GM12865 (cell line): ENCODE measurements around the gene MECP2.

Experiments used
- DNase-seq: peaks from one replicate; pipeline ENCODE4 v3.0.0; 2010; ENCODE audit warnings: low read depth
- H3K4me3 ChIP-seq: 2 replicates; pipeline ENCODE4 v1.5.1; 2011; ENCODE audit warnings: mild to moderate bottlenecking, low read depth, low read length, control low read depth
- TF ChIP-seq, protein P1 (sequence below): IDR thresholded peaks from 2 replicates; pipeline ENCODE4 v1.5.1; 2011; ENCODE audit warnings: low read length, control low read depth, low read depth, inconsistent platforms; ENCODE audit not compliant: insufficient read depth; ENCODE audit errors: missing control alignments

MECP2 gene

DNA sequence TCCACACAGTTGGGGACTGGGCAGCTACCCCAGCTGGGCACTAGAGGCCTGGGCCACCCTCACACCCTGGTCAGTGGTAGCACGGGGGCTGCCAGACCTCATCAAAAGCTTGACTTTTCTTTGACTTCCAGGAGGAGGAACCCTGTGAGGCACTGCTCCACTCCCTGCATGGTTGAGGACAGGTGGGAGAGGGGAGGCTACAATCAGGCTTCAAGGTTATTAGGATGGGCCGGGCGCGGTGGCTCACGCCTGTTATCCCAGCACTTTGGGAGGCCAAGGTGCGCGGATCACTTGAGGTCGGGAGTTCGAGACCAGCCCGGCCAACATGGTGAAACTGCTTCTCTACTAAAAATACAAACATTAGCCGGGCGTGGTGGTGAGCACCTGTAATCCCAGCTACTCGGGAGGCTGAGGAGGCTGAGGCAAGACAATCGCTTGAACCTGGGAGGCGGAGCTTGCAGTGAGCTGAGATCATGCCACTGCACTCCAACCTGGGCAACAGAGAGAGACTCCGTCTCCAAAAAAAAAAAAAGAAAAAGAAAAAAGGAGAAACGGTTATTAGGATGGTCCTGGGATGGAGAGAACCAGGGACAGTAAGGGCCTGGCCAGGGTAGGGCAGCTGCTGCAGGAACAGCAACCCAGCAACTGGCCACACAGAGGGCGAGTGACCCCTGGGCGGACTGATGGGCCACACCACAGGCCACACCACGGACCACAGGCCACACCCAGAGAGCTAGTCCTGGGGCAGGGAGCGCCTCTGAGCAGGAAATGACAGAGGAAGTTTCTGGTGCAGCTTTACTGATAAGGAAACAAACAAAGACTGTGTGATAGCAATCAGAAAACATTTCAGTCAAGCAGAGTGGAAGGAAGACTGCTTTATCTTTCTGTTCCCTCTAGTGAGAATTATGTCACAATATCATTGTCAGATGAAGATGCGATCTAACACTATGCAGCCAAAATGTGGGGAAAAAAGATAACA is 26.0 kb upstream of the MECP2 start:
- DNase-seq = peak; percentile 45
- H3K4me3 ChIP-seq = no peak overlapping the region
- TF ChIP-seq, protein P1, sequence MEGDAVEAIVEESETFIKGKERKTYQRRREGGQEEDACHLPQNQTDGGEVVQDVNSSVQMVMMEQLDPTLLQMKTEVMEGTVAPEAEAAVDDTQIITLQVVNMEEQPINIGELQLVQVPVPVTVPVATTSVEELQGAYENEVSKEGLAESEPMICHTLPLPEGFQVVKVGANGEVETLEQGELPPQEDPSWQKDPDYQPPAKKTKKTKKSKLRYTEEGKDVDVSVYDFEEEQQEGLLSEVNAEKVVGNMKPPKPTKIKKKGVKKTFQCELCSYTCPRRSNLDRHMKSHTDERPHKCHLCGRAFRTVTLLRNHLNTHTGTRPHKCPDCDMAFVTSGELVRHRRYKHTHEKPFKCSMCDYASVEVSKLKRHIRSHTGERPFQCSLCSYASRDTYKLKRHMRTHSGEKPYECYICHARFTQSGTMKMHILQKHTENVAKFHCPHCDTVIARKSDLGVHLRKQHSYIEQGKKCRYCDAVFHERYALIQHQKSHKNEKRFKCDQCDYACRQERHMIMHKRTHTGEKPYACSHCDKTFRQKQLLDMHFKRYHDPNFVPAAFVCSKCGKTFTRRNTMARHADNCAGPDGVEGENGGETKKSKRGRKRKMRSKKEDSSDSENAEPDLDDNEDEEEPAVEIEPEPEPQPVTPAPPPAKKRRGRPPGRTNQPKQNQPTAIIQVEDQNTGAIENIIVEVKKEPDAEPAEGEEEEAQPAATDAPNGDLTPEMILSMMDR = no peak

DNA sequence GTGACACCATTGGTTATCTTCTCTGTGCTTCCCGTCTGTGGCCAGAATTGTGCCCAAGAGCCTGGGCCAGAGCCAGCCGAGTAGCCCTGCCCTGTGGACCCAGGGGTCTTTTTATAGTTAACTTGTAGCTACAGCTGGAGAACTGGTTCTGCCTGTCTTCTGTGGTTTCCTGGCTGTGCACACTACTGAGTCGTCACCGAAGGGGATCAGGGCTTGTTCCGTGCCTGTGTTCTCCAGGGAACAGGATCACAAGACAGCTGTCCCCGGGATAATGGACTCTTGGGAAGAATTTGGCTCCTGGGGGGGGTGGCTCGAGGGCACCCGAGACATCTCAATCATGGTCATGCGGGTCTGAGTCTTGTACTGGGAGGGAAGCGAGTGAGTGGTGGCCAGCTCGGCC is 24.4 kb upstream of the MECP2 start:
- no peak overlapping the region for H3K4me3 ChIP-seq
- TF ChIP-seq, protein P1 = no peak
- no peak for DNase-seq

DNA sequence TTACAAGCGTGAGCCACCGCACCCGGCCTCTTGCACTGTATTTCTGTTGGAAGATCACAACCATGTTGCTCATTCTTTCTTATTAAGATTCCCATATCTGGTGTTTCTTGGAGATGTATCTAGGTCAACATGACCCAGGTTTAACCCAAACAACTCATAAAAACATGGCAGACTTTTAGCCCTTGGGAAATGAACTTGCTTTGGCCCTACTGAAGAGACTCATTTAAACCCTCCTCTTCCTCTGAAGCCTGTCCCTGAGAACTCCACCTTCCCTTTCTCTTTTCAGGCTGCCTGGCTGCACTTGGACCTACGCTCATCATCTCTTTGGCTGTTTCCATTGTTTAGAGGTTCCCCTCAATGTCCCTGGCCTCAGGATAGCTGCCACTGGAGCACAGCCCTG is 23.7 kb upstream of the MECP2 start:
- TF ChIP-seq, protein P1 = no peak
- no peak overlapping the region for H3K4me3 ChIP-seq
- no peak for DNase-seq

DNA sequence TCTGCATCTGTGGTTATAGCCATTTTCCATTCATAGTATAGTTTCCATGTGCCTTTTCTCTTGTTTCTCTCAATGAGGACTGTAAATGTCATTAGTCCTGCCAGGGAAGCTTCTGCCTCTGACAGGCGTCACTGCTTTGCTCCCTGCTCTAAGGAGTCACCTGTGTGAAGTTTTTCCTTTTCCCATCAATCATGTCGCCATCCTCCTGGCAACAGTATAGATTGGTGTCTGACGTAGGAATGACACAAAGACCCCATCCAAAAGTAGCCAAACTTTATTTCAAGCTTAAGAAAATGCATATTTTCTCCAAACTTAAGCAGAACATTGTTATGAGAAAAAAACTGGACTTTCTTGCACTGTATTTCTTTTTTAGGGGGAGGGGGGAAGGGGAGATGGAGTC is 23.1 kb upstream of the MECP2 start:
- no peak for DNase-seq
- TF ChIP-seq, protein P1 = no peak
- H3K4me3 ChIP-seq = no peak overlapping the region

DNA sequence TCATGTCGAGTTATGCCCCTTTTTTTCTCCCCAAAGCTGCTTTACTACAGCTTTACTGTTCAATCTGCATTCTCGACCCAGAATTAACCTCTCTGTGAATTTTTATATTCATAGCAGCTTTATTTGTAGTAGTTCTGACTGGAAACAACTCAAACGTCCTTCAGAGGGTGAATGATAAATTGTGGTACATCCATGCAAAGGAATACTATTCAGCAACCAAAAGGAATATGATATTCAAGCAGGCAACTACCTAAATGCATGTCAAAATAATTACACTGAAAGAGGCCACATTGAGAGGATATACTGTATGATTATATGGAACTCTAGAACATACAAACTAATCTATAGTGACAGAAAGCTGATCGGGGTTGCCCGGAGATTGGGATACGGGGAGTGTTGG is 20.0 kb upstream of the MECP2 start:
- TF ChIP-seq, protein P1 = no peak
- DNase-seq = no peak

DNA sequence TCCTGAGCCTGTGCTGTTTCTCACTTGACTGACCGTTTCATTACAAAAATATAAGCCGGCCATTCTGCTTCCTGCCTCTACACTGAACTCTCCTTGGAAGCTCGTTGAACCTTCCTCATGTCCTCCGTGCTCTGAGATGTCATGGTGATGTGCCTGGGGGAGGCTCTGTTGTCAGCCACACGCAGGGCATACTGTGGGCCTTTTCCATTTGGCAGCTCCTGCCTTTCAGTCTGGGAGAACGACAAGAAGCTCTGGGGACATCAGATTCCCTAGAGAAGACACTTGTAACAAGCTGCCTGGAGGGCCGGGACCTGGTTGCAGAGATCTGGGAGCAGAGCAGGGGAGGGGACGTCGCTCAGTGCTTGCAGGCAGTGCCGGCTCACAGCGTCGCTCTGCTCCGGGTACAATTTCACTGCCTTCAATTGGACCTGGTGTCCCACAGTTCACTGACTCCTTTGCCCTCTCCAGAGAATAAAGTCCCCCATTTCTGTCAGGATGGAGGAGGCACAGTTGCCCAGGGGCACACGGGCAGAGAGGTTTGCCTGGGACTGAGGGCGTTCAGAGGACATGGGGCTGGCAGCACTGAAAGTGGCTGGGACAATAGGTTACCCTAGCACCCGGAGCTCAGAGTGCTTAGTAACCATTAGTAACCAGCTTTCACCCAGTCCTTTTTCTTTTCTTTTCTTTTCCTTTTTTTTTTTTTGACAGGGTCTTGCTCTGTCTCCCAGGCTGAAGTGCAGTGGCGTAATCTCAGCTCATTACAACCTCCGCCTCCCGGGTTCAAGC is 19.1 kb upstream of the MECP2 start:
- TF ChIP-seq, protein P1 = no peak
- no peak for DNase-seq
- H3K4me3 ChIP-seq = no peak overlapping the region

More for the DNA sequence above, 20.0 kb upstream of the MECP2 start:
- H3K4me3 ChIP-seq = no peak overlapping the region
